HG02678 (cell line): ENCODE data around the gene AREL1.
"Not testable (repeated sequence)": the region's sequence is repeated elsewhere in the genome, so short reads cannot be mapped to it uniquely, and the experiment has no call there.

Source experiments
- ATAC-seq: cut with Tn5 transposase; IDR thresholded peaks from one replicate; pipeline ENCODE4 v1.9.1; 2021; ENCODE audit warnings: mild to moderate bottlenecking, moderate library complexity; ENCODE audit not compliant: unreplicated experiment

Gene AREL1

GRCh38 chr14:74712499-74713394 lies at the start of gene AREL1, which contains the start of gene FCF1:
Gene AREL1, minus strand, starts transcription at chr14:74713080. Its CDS starts 27,465 bp downstream, at chr14:74685615.
Gene FCF1, plus strand, starts transcription at chr14:74713144. Its CDS starts 54 bp downstream, at chr14:74713198.
- ATAC-seq = peak; percentile 95

- not testable (repeated sequence) for ATAC-seq
Observed at GRCh38 chr14:74758505-74758904, 45.6 kb upstream of the AREL1 start.

- ATAC-seq = no peak
Observed at GRCh38 chr14:74756326-74756725, 43.4 kb upstream of the AREL1 start.

GRCh38 chr14:74754899-74755298 lies 42.0 kb upstream of the AREL1 start:
- no peak for ATAC-seq

GRCh38 chr14:74754157-74754556 lies 41.3 kb upstream of the AREL1 start:
- ATAC-seq = no peak

GRCh38 chr14:74747237-74747636 lies 34.4 kb upstream of the AREL1 start:
- ATAC-seq = no peak

- no peak for ATAC-seq
Observed at GRCh38 chr14:74739293-74740030, 26.6 kb upstream of the AREL1 start.

GRCh38 chr14:74737753-74738325 lies 25.0 kb upstream of the AREL1 start:
- ATAC-seq = no peak

GRCh38 chr14:74735125-74735524 lies 22.2 kb upstream of the AREL1 start:
- ATAC-seq = no peak

- ATAC-seq = no peak
Observed at GRCh38 chr14:74733221-74733620, 20.3 kb upstream of the AREL1 start.

GRCh38 chr14:74732387-74732786 lies 19.5 kb upstream of the AREL1 start:
- ATAC-seq = no peak

GRCh38 chr14:74723134-74723533 lies 10.3 kb upstream of the AREL1 start:
- no peak for ATAC-seq

GRCh38 chr14:74720526-74720925 lies 7.6 kb upstream of the AREL1 start:
- ATAC-seq = no peak

- ATAC-seq = no peak
Observed at GRCh38 chr14:74713395-74713735, 485 bp upstream of the AREL1 start.

GRCh38 chr14:74711651-74712050 lies 1.2 kb downstream of the AREL1 start:
- no peak for ATAC-seq

- ATAC-seq = no peak
Observed at GRCh38 chr14:74710480-74710879, 2.4 kb downstream of the AREL1 start.

GRCh38 chr14:74705613-74706500 lies 7.0 kb downstream of the AREL1 start:
- no peak for ATAC-seq

- no peak for ATAC-seq
Observed at GRCh38 chr14:74704656-74705055, 8.2 kb downstream of the AREL1 start.

- ATAC-seq = no peak
Observed at GRCh38 chr14:74703043-74703442, 9.8 kb downstream of the AREL1 start.

GRCh38 chr14:74702293-74702692 lies 10.6 kb downstream of the AREL1 start:
- ATAC-seq = no peak

GRCh38 chr14:74698465-74698864 lies 14.4 kb downstream of the AREL1 start:
- no peak for ATAC-seq
